Measurements from ENCODE around the gene PLCB4. TPM values are rescaled to one million over a fixed set of nuclear protein-coding genes. Genes with fewer than 3 reads are reported as not detected.
"Not testable (repeated sequence)": the region's sequence is repeated elsewhere in the genome, so short reads cannot be mapped to it uniquely, and the experiment has no call there.

The PLCB4 gene
- polyA plus RNA-seq (2012; ENCODE audit: insufficient read depth, insufficient read length) = not detected

GRCh38 chr20:9068841-9069663 lies at the start of gene PLCB4:
TSS of gene PLCB4 (plus strand) at chr20:9069087. CDS start at chr20:9307815, 238,728 bp downstream.
- DNase-seq (ENCODE audit: low read depth, low spot score) = no peak
- H3K4me3 ChIP-seq (ENCODE audit: low read length) = no peak within 1 kb of the TSS

GRCh38 chr20:9019833-9020232 lies 49.1 kb upstream of the PLCB4 start:
- H3K4me3 ChIP-seq (ENCODE audit: low read length) = no peak overlapping the region
- DNase-seq (ENCODE audit: low read depth, low spot score) = no peak

- H3K4me3 ChIP-seq (ENCODE audit: low read length) = no peak overlapping the region
Observed at GRCh38 chr20:9021216-9021615, 47.7 kb upstream of the PLCB4 start.

GRCh38 chr20:9021699-9022098 lies 47.2 kb upstream of the PLCB4 start:
- DNase-seq (ENCODE audit: low read depth, low spot score) = no peak
- H3K4me3 ChIP-seq (ENCODE audit: low read length) = no peak overlapping the region

More at GRCh38 chr20:9021216-9021615, 47.7 kb upstream of the PLCB4 start:
- no peak for DNase-seq (ENCODE audit: low read depth, low spot score)

- no peak for DNase-seq (ENCODE audit: low read depth, low spot score)
- no peak overlapping the region for H3K4me3 ChIP-seq (ENCODE audit: low read length)
Observed at GRCh38 chr20:9022376-9022775, 46.5 kb upstream of the PLCB4 start.

GRCh38 chr20:9024606-9025005 lies 44.3 kb upstream of the PLCB4 start:
- no peak for DNase-seq (ENCODE audit: low read depth, low spot score)
- H3K4me3 ChIP-seq (ENCODE audit: low read length) = no peak overlapping the region

- H3K4me3 ChIP-seq (ENCODE audit: low read length) = no peak overlapping the region
- no peak for DNase-seq (ENCODE audit: low read depth, low spot score)
Observed at GRCh38 chr20:9025011-9025410, 43.9 kb upstream of the PLCB4 start.

GRCh38 chr20:9025643-9026042 lies 43.2 kb upstream of the PLCB4 start:
- no peak for DNase-seq (ENCODE audit: low read depth, low spot score)
- no peak overlapping the region for H3K4me3 ChIP-seq (ENCODE audit: low read length)

- H3K4me3 ChIP-seq (ENCODE audit: low read length) = no peak overlapping the region
- DNase-seq (ENCODE audit: low read depth, low spot score) = no peak
Observed at GRCh38 chr20:9027626-9028025, 41.3 kb upstream of the PLCB4 start.

GRCh38 chr20:9028419-9028818 lies 40.5 kb upstream of the PLCB4 start:
- no peak overlapping the region for H3K4me3 ChIP-seq (ENCODE audit: low read length)
- no peak for DNase-seq (ENCODE audit: low read depth, low spot score)

GRCh38 chr20:9031991-9032390 lies 36.9 kb upstream of the PLCB4 start:
- no peak overlapping the region for H3K4me3 ChIP-seq (ENCODE audit: low read length)
- no peak for DNase-seq (ENCODE audit: low read depth, low spot score)

- H3K4me3 ChIP-seq (ENCODE audit: low read length) = no peak overlapping the region
- DNase-seq (ENCODE audit: low read depth, low spot score) = no peak
Observed at GRCh38 chr20:9032758-9033157, 36.1 kb upstream of the PLCB4 start.

GRCh38 chr20:9035126-9035525 lies 33.8 kb upstream of the PLCB4 start:
- H3K4me3 ChIP-seq (ENCODE audit: low read length) = no peak overlapping the region
- DNase-seq (ENCODE audit: low read depth, low spot score) = no peak

- DNase-seq (ENCODE audit: low read depth, low spot score) = no peak
- H3K4me3 ChIP-seq (ENCODE audit: low read length) = no peak overlapping the region
Observed at GRCh38 chr20:9036593-9036992, 32.3 kb upstream of the PLCB4 start.

GRCh38 chr20:9038791-9039535 lies 29.9 kb upstream of the PLCB4 start:
- DNase-seq (ENCODE audit: low read depth, low spot score) = no peak
- H3K4me3 ChIP-seq (ENCODE audit: low read length) = no peak overlapping the region

- no peak overlapping the region for H3K4me3 ChIP-seq (ENCODE audit: low read length)
- no peak for DNase-seq (ENCODE audit: low read depth, low spot score)
Observed at GRCh38 chr20:9040863-9041524, 27.9 kb upstream of the PLCB4 start.

- no peak for DNase-seq (ENCODE audit: low read depth, low spot score)
- H3K4me3 ChIP-seq (ENCODE audit: low read length) = no peak overlapping the region
Observed at GRCh38 chr20:9043364-9043763, 25.5 kb upstream of the PLCB4 start.

- DNase-seq (ENCODE audit: low read depth, low spot score); H3K4me3 ChIP-seq (ENCODE audit: low read length): not testable (repeated sequence)
Observed at GRCh38 chr20:9047928-9048327, 21.0 kb upstream of the PLCB4 start.

- H3K4me3 ChIP-seq (ENCODE audit: low read length) = no peak overlapping the region
- no peak for DNase-seq (ENCODE audit: low read depth, low spot score)
Observed at GRCh38 chr20:9051508-9051907, 17.4 kb upstream of the PLCB4 start.

GRCh38 chr20:9052136-9052535 lies 16.8 kb upstream of the PLCB4 start:
- no peak for DNase-seq (ENCODE audit: low read depth, low spot score)
- H3K4me3 ChIP-seq (ENCODE audit: low read length) = no peak overlapping the region
